ENCODE results near the gene ZNF708.
A peak's percentile ranks its signal among the peaks of the same experiment; 100 is the strongest.
"Not testable (repeated sequence)": the region's sequence is repeated elsewhere in the genome, so short reads cannot be mapped to it uniquely, and the experiment has no call there.

The ZNF708 gene

DNA sequence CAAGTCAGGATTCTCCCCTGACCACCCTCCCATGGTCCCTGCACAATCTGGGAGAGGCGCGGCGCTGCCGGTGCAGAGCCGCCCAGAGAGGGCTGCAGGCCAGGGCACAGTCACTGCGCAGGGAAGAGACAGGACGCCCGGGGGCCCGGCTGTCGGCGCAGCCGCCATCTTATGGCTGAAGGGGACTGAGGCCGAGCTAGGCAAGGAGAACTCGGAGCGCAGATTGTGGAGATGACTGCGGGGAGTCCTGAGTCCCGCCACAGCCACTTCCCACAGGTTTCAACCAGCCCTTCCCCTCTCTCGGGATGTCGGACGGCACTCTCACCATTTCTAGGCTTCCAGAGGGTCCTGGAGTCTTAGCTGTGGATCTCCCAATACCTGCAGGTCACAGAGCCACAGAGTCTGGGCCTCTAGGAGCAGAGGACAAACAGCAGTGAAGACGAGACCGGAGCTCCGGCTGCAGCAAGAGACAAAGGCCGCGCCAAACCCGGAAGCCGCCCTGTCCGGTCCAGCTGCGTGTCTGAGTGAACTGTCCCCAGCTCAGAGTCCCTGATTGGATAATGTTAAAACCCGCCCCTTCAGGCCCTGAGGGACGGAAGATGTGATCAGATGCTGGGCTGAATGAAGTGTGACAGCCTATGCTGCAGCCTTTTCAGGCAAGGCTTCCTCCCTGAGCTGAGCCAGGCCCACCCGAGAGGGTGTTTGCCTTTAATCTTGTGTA lies at the start of gene ZNF708:
Gene ZNF708 (minus strand): TSS at position 526 of the 721 bp plus-strand sequence. CDS start 198 bp downstream, at position 328.
- DNase-seq = peak; percentile 87

DNA sequence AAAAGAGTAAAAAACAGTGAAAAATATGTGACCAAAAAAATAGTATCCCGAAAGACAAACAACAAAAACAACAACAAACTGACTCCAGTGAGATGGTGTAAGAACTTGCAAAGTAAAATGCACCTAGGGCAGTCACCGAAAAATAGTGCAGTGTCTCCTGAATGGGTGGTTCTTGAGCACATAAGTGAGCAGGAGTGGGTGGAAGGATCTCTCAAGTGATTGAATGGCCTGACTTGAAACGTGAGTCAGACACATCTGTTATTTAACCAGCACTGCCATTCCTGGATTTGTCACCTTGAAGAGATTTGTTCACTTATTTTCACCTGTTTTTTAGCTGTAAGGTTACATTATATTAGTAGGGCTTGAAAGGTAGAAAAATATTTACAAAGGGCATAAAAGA lies 33.1 kb upstream of the ZNF708 start:
- no peak for DNase-seq

DNA sequence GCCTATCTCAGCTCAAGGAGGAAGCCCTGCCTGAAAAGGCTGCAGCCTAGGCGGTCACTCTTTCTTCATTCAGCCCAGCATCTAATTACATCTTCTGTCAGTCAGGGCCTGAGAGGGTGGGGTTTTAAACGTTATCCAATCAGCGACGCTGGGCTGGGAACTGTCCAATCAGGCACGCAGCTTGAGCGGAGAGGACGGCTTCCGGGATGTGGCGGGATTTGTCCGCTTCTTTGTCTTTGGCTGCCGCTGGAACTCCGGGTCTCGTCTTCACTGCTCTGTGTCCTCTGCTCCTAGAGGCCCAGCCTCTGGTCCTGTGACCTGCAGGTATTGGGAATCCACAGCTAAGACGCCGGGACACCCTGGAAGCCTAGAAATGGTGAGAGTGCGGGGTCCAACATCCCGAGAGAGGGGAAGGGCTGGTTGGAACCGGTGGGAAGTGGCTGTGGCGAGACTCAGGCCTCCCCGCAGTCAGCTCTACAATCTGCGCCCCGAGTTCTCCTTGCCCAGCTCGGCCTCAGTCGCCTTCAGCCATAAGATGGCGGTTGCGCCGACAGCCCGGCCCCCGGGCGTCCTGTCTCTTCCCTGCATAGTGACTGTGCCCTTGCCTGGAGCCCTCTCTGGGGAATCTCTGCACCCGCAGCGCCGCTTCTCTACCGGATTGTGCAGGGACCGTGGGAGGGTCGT lies 29.7 kb upstream of the ZNF708 start, which contains the start of gene ZNF738:
Gene ZNF738 (plus strand): TSS at position 233 of the 684 bp plus-strand sequence. CDS start 141 bp downstream, at position 374.
- peak; percentile 89 for DNase-seq

DNA sequence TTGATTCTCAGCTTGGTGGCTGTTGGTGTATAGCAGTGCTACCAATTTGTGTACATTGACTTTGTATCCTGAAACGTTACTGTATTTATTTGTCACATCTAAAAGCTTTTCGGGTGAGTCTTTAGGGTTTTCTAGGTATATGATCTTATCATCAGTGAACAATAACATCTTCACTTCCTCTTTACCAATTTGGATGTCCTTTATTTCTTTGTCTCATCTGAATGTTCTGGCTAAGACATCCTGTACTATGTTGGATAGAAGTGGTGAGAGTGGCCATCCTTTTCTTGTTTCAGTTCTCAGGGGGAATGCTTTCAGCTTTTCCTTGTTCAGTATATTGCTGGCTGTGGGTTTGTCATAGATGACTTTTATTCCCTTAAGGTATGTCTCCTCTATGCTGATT lies 23.6 kb upstream of the ZNF708 start:
- no peak for DNase-seq

GRCh38 chr19:21344841-21345240 lies 15.6 kb upstream of the ZNF708 start:
- DNase-seq = not testable (repeated sequence)

GRCh38 chr19:21335721-21336120 lies 6.5 kb upstream of the ZNF708 start:
- DNase-seq = no peak

DNA sequence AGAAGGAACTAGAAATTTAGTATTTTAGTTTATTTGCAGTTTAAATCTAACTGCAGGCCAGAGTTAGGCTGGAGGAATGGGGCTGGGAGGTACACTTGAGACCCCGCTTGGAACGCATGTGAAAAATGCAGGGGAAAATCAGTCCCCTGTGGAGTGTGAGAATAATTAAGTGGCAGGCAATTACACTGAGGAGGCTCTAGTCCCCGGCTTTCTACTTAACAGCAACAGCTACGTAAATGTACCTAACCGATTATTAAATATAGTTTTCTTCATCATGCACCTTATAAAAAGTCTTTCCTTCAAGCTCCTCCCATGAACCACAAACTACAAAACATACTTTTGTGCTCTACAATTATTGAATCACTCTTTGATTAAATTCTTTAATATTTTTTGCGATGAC lies 804 bp downstream of the ZNF708 start:
- DNase-seq = no peak

GRCh38 chr19:21326169-21326568 lies 3.0 kb downstream of the ZNF708 start:
- no peak for DNase-seq

- DNase-seq = no peak
Observed at GRCh38 chr19:21323000-21323399, 6.2 kb downstream of the ZNF708 start.

GRCh38 chr19:21322528-21322927 lies 6.7 kb downstream of the ZNF708 start:
- no peak for DNase-seq

GRCh38 chr19:21321996-21322395 lies 7.2 kb downstream of the ZNF708 start:
- DNase-seq = no peak

GRCh38 chr19:21321134-21321533 lies 8.1 kb downstream of the ZNF708 start:
- DNase-seq = no peak

- DNase-seq = no peak
Observed at GRCh38 chr19:21317821-21318220, 11.4 kb downstream of the ZNF708 start.

DNA sequence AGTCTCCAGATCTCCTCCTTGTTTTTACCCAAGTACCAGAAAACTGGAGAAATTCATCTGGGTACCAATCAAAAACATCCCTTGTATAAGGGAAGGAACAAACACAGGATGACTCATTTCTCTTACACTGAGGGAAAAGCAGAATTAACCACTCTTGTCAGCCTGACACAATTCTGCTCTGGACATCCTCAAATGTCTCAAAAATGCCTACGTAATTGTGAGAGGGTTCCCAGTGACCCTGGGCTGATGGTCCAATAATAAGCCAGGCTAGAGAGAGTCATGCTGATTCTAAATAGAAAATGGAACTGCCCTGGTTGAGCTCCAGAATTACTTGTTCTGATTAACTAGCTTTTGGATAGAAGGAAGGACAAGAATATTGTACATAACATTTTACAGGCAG lies 14.5 kb downstream of the ZNF708 start:
- DNase-seq = no peak

DNA sequence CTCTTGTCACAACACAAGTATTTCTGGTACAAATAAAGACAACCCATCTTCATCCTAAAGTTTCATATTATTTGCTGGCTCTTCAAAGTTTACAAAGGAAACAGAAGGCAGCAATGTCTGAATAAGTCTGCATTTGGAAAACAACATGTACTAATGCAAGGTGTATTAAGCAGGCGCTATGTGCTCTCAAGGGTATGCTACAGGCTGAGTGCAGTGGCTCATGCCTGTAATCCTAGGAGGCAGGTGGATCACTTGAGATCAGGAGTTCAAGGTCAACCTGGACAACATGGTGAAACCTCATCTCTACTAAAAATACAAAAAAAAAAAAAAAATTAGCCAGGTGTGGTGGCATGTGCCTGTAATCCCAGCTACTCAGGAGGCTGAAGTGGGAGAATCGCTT lies 16.4 kb downstream of the ZNF708 start:
- not testable (repeated sequence) for DNase-seq

DNA sequence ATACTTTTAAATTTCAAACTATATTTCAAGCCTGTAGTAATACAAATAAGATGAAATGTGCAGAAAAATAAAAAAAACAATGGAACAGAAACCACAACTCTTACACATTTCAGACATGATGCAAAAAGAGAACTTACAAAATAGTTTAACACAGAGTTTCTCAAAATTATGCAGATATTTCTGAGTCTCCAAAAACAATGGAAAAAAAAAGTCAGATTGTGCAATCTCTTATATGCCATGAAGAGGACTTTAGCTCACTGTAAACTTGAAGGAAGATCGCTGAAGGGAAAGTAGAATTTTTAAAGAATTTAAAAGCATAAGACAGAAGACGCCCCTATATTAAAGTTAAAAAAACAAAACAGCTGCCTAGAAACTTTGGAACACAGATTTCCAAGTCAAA lies 20.4 kb downstream of the ZNF708 start:
- DNase-seq = no peak

GRCh38 chr19:21306881-21307479 lies 22.2 kb downstream of the ZNF708 start:
- DNase-seq = not testable (repeated sequence)

DNA sequence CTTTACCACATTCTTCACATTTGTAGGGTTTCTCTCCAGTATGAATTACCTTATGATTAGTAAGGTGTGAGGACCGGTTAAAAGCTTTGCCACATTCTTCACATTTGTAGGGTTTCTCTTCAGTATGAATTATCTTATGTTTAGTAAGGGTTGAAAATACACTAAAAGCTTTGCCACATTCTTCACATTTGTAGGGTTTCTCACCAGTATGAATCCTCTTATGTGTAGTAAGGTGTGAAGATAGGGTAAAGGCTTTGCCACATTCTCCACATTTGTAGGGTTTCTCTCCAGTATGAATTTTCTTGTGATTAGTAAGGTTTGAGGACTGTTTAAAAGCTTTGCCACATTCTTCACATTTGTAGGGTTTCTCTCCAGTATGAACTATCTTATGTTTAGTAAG lies 35.4 kb downstream of the ZNF708 start:
- not testable (repeated sequence) for DNase-seq

DNA sequence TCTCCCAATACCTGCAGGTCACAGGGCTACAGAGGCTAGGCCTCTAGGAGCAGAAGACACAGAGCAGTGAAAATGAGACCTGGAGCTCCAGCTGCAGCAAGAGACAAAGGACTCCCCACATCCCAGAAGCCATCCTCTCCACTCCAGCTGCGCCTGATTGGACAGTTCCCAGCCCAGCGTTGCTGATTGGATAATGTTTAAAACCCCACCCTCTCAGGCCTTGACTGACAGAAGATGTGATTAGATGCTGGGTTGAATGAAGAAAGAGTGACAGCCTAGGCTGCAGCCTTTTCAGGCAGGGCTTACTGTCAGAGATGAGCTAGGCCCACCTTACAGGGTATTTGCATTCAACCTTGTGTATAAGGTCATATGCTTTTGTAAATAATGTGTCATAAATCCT lies 59.4 kb downstream of the ZNF708 start:
- no peak for DNase-seq

DNA sequence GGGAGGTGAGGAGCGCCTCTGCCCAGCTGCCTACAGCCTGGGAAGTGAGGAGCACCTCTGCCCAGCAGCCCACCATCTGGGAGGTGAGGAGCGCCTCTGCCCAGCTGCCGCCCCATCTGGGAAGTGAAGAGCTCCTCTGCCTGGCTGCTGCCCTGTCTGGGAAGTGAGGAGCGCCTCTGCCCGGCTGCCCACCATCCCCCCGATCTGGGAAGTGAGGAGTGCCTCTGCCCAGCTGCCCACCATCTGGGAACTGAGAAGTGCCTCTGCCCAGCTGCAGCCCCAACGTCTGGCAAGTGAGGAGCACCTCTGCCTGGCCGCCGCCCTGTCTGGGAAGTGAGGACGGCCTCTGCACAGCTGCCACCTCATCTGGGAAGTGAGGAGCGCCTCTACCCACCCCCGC lies 64.3 kb downstream of the ZNF708 start:
- DNase-seq = no peak

DNA sequence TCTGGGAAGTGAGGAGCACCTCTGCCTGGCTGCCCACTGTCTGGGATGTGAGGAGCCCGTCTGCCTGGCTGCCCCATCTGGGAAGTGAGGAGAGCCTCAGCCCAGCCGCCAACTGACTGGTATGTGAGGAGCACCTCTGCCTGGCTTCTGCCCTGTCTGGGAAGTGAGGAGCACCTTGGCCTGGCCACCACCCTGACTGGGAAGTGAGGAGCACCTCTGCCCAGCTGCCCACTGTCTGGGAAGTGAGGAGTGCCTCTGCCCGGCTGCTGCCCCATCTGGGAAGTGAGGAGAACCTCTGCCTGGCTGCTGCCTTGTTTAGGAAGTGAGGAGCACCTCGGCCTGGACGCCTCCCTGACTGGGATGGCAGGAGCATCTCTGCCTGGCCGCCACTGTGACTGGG lies 64.8 kb downstream of the ZNF708 start:
- DNase-seq = no peak

- DNase-seq = not testable (repeated sequence)
Observed at GRCh38 chr19:21260848-21261381, 68.3 kb downstream of the ZNF708 start.

DNA sequence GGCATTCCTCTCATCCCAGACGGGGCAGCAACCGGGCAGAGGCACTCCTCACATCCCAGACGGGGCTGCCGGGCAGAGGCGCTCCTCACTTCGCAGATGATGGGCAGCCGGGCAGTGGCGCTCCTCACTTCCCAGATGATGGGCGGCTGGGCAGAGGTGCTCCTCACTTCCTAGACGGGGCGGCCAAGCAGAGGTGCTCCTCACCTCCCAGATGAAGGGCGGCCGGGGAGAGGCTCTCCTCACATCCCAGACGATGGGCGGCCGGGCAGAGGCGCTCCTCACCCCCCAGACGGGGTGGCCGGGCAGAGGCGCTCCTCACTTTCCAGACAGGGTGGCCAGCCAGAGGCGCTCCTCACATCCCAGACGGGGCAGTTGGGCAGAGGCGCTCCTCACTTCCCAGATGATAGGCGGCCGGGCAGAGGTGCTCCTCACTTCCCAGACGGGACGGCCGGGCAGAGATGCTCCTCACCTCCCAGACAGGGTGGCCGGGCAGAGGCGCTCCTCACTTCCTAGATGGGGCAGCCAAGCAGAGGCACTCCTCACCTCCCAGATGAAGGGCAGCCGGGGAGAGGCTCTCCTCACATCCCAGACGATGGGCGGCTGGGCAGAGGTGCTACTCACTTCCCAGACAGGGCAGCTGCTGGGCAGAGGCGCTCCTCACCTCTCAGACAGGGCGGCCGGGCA lies 68.9 kb downstream of the ZNF708 start:
- no peak for DNase-seq

Measured in NCI-H510A treated with DMSO at 0.1 percent for 48 hours (cell line).